Endothelial cell of coronary artery (primary cell): ENCODE measurements around the gene HDAC5. TPM values are rescaled to one million over a fixed set of nuclear protein-coding genes. Genes with fewer than 3 reads are reported as not detected.

ENCODE experiments used
- total RNA-seq: library from RNA; depleted of rRNA; stranded (reverse); fragments of >200 nt; gene quantifications from 2 replicates; pipeline ENCODE4 v1.2.3, GENCODE V29; 2014

Gene HDAC5
- total RNA-seq: 19.9 and 23.4 TPM in 2 replicates

GRCh38 chr17:44123356-44124117, at the start of gene HDAC5:
HDAC5 (minus strand) TSS chr17:44123641; CDS start chr17:44117515, 6,126 bp downstream.

DNA sequence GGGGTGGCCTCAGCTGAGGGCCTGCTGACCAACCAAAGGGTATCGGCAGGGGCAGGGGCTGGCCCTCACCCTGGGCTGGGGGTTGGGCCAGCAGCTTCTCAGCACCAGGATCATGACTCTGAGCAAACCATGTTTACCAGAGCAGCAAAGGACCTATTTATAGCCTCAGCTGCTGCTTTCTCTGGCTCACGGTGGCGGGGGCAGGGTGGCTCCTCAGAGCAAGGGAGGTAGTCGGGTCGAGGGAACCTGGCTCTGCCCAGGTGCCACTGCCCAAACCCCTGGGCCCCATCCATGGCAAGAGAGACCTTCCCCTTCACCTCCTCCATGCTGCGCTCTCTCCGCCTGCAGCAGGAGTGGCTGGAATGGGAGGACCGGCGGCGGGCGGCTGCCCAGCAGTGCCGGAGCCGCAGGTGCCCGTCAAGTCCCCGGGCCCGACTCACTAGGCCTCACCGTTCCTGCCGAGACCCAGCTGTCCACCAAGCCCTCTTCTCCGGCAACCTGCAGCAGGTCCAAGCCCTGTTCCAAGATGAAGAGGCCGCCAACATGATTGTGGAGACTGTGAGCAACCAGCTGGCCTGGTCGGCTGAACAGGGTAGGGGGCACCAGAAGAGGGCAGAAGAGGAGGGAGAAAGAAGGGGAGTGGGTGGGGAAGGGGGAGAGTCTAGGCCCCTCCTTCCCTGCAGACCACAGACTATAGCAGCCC, 47.2 kb upstream of the HDAC5 start, which contains the start of gene ASB16:
TSS of gene ASB16 (plus strand) at position 206 of the 703 bp plus-strand sequence. CDS start at position 292, 86 bp downstream.

DNA sequence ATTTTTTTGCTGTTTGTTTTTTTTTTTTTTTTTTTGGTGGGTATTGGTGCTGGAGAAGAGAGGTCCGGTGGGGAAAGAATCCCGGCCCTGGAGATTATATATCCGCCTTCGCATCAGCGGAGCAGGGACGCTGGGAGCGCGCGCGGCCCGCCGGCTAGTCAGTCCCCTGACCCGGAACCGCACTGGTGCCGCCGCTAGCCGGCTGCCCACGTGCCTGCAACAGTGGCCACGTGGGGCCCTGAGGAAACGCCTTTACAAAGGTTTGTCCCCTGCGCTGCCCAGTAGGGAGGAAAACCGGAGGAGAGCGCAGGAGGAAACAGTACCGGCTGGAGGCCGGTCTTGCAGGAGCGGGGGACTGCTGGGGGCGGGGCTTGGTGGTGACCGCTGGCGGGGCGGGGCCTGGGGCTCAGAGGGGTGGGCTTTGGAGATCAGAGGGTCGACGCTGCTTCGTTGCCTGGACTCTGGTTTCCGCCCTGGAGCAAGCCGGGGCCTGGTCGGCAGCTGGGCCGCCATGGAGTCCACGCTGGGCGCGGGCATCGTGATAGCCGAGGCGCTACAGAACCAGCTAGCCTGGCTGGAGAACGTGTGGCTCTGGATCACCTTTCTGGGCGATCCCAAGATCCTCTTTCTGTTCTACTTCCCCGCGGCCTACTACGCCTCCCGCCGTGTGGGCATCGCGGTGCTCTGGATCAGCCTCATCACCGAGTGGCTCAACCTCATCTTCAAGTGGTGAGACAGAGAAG, 52.8 kb downstream of the HDAC5 start, which contains the start of gene G6PC3:
TSS of gene G6PC3 (plus strand) at position 281 of the 743 bp plus-strand sequence. CDS start at position 512, 231 bp downstream.

DNA sequence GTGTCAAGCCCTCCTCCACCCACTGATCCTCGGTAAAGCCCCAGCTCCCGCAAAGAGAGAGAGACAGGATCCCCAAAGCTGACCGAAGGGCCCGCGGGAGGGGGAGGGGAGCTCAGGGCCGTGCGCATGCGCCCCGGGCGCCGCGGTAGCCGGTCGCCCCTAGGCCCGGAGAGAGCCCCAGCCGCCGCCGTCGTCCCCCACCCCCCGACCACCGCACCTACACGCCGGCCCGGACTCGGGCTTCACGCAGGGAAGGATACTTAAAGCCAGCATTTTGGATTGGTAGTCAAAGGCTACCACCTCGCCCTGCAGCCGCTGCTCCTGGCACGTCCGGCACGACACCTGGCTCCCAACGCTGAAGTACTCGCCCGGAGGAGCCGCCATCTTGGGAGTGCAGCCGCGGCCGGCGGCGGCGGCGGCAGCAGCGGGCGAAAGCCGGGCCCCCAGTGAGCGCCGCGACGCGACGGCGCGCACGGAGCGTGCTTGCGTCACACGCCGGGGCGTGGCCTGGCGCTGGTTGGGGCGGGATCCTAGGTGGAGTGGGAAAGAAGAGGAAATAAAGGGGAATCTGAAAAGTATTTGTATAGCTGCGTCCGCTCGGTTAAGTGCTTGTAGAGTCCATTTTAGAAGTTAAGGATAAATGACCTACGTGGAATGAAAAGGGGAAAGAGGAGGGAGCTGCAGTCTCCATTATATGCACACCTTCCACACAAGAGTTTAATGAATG, 57.1 kb downstream of the HDAC5 start, which contains the start of gene LSM12:
TSS of gene LSM12 (minus strand) at position 468 of the 727 bp plus-strand sequence. CDS start at position 384, 84 bp downstream.

Other genes with a start within 250 kb of the HDAC5 start
- gene MPP2, start 216.1 kb downstream of the HDAC5 start, total RNA-seq: 0.54 and 2.7 TPM in 2 replicates
- not detected in 2 replicates for gene PPY, start 181.2 kb downstream of the HDAC5 start, total RNA-seq
- not detected in 2 replicates for gene PYY, start 169.7 kb downstream of the HDAC5 start, total RNA-seq
- gene NAGS, start 119.0 kb downstream of the HDAC5 start, total RNA-seq: 1.3 and 6.4 TPM in 2 replicates
- gene TMEM101, start 108.7 kb downstream of the HDAC5 start, total RNA-seq: 60.2 and 87.8 TPM in 2 replicates
- gene LSM12, start 57.0 kb downstream of the HDAC5 start, total RNA-seq: 26.1 and 28.3 TPM in 2 replicates
- 19.3 and 24.1 TPM in 2 replicates for gene G6PC3, start 52.9 kb downstream of the HDAC5 start, total RNA-seq
- gene HROB, start 18.3 kb upstream of the HDAC5 start, total RNA-seq: 1.0 and 1.5 TPM in 2 replicates
- not detected in 2 replicates for gene ASB16, start 47.1 kb upstream of the HDAC5 start, total RNA-seq
- 22.6 and 26.0 TPM in 2 replicates for gene TMUB2, start 63.3 kb upstream of the HDAC5 start, total RNA-seq
- 32.9 and 38.3 TPM in 2 replicates for gene ATXN7L3, start 76.2 kb upstream of the HDAC5 start, total RNA-seq
- gene UBTF, start 96.0 kb upstream of the HDAC5 start, total RNA-seq: 47.6 and 55.3 TPM in 2 replicates
- not detected in 2 replicates for gene SLC4A1, start 144.5 kb upstream of the HDAC5 start, total RNA-seq
- 0.47 and 0.54 TPM in 2 replicates for gene RUNDC3A, start 185.0 kb upstream of the HDAC5 start, total RNA-seq
- 66.9 and 81.9 TPM in 2 replicates for gene SLC25A39, start 201.2 kb upstream of the HDAC5 start, total RNA-seq
- gene GRN, start 221.7 kb upstream of the HDAC5 start, total RNA-seq: 238 and 353 TPM in 2 replicates
- gene FAM171A2, start 240.2 kb upstream of the HDAC5 start, total RNA-seq: 4.6 and 9.5 TPM in 2 replicates